Measurements from ENCODE around the gene FYN. TPM values are rescaled to one million over a fixed set of nuclear protein-coding genes. Genes with fewer than 3 reads are reported as not detected.

Gene FYN
- total RNA-seq, 1 experiment from 2014 or later, result 18.5 TPM

DNA sequence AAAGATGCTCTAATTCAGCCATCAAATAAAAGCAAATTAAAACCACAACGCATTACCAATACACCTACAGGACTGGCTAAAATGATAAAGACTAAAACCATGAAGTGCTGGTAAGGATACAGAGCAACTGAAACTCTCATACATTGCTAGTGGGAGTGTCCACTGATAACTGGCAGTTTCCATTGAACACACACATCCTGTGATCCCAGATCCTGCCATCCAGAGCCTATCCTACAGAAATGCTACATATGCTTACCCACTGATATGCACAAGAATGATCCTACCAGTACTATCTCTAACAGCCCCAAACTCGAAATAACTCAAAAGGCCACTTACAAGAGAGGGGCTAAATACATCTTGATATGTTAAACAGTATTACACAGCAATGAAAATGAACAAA is 81.0 kb downstream of the FYN start (continued):
- TF ChIP-seq ZNF274 (IDR thresholded peaks at IDR 0.05; ENCODE audit: low read depth, low read length) (no peak), EZH2 (IDR thresholded peaks at IDR 0.05) (no peak), RAD21 (IDR thresholded peaks at IDR 0.05; ENCODE audit: low read depth) (no peak), JUND (IDR thresholded peaks at IDR 0.05) (no peak), ELF1 (IDR thresholded peaks at IDR 0.05; ENCODE audit: borderline replicate concordance, low read depth) (no peak)
- TF ChIP-seq, protein P1, sequence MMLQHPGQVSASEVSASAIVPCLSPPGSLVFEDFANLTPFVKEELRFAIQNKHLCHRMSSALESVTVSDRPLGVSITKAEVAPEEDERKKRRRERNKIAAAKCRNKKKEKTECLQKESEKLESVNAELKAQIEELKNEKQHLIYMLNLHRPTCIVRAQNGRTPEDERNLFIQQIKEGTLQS (IDR thresholded peaks at IDR 0.05), result no peak
- TF ChIP-seq, protein P2, sequence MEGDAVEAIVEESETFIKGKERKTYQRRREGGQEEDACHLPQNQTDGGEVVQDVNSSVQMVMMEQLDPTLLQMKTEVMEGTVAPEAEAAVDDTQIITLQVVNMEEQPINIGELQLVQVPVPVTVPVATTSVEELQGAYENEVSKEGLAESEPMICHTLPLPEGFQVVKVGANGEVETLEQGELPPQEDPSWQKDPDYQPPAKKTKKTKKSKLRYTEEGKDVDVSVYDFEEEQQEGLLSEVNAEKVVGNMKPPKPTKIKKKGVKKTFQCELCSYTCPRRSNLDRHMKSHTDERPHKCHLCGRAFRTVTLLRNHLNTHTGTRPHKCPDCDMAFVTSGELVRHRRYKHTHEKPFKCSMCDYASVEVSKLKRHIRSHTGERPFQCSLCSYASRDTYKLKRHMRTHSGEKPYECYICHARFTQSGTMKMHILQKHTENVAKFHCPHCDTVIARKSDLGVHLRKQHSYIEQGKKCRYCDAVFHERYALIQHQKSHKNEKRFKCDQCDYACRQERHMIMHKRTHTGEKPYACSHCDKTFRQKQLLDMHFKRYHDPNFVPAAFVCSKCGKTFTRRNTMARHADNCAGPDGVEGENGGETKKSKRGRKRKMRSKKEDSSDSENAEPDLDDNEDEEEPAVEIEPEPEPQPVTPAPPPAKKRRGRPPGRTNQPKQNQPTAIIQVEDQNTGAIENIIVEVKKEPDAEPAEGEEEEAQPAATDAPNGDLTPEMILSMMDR (IDR thresholded peaks at IDR 0.05 in 2 of 3, conservative IDR thresholded peaks at IDR 0.05 in 1 of 3; ENCODE audit: borderline replicate concordance in 1 of 3, insufficient read depth in 1 of 3, low read depth in 2 of 3, low read length in 2 of 3), result no peak

DNA sequence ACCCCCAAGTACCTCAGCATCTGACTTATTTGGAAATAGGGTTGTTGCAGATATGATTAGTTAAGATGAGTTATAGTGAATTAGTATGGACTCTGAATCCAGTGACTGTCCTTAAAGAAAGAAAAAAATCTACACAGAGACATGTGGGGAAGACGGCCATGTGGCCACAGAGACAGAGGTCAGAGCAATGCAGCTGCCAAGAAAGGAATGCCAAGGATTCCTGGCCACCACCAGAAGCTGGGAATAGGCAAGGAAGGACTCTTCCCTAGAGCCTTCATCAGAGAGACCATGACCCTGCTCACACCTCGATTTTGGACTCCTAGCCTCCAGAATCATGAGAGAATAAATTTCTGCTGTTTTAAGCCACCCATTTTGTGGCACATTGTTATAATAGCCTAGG is 81.8 kb downstream of the FYN start:
- CTCF ChIA-PET, result no interaction called here
- RAD21 ChIA-PET (ENCODE audit: low non-redundant PET in 1 of 2, low total read pairs in 2 of 2, uncharacterized antibody in 2 of 2, unreplicated experiment in 2 of 2), result no interaction called here
- POLR2A ChIA-PET, result no interaction called here
- TF ChIP-seq ELF1 (IDR thresholded peaks at IDR 0.05; ENCODE audit: borderline replicate concordance, low read depth) (no peak), YY1 (IDR thresholded peaks at IDR 0.05; ENCODE audit: extremely low read depth, insufficient replicate concordance, low read depth, low read length) (no peak), CBX3 (IDR thresholded peaks at IDR 0.05; ENCODE audit: low read depth) (no peak), EZH2 (IDR thresholded peaks at IDR 0.05) (no peak)
- TF ChIP-seq, protein P2 (IDR thresholded peaks at IDR 0.05 in 2 of 3, conservative IDR thresholded peaks at IDR 0.05 in 1 of 3; ENCODE audit: borderline replicate concordance in 1 of 3, insufficient read depth in 1 of 3, low read depth in 2 of 3, low read length in 2 of 3), result no peak
- TF ChIP-seq, protein P3, sequence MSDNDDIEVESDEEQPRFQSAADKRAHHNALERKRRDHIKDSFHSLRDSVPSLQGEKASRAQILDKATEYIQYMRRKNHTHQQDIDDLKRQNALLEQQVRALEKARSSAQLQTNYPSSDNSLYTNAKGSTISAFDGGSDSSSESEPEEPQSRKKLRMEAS (IDR thresholded peaks at IDR 0.05), result no peak
- Histone ChIP-seq H3K9ac (ENCODE audit: low read length) (no peak overlapping the region), H3K27me3 (ENCODE audit: insufficient read depth, low read length) (no peaks in the 10 kb centered on the region), H3K9me2 (ENCODE audit: insufficient read depth) (no peaks in the 10 kb centered on the region), H4K20me1 (ENCODE audit: insufficient read depth) (no peaks in the 10 kb centered on the region), H3K36me3 (ENCODE audit: control insufficient read depth in 1 of 2, insufficient read depth in 2 of 2, low read length in 2 of 2) (no peaks in the 10 kb centered on the region), H3K9me3 (ENCODE audit: control insufficient read depth in 1 of 2, insufficient read depth in 1 of 2, low read depth in 1 of 2, low read length in 2 of 2) (no peaks in the 10 kb centered on the region), H3K4me2 (ENCODE audit: low read length) (no peak overlapping the region), H2AFZ (ENCODE audit: low read depth, low read length, poor library complexity, severe bottlenecking) (no peak overlapping the region), H3K27ac (ENCODE audit: low read depth, low read length) (no peak overlapping the region), H3K79me2 (ENCODE audit: insufficient read depth, low read length) (no peaks in the 10 kb centered on the region), H3K4me1 (ENCODE audit: control insufficient read depth in 1 of 2, insufficient read depth in 2 of 2, low read length in 2 of 2) (no peaks in the 10 kb centered on the region), H3K4me3 (replicated peaks in 1 of 2; ENCODE audit: low read depth in 1 of 2, low read length in 2 of 2) (no peak overlapping the region)
- DNase-seq (ENCODE audit: low read depth, low spot score) (no peak), ATAC-seq (no peak)
- no TSS peak for BruUV-seq (replicated peaks)
- intact Hi-C loops (cut with micrococcal nuclease), result no loop called here
